H1 (cell line): ENCODE measurements around the gene IL5RA. TPM values are rescaled to one million over a fixed set of nuclear protein-coding genes. Genes with fewer than 3 reads are reported as not detected.

ENCODE experiments used
- CTCF ChIA-PET: fragments of 300-600 bp; sonication (Branson Sonifier 250); formaldehyde crosslinking; loops from one replicate; lab custom pipeline; 2021; ENCODE audit not compliant: partially characterized antibody; lab: Charles Lee
- POLR2A ChIA-PET: fragments of 300-600 bp; sonication (Branson Sonifier 250); formaldehyde crosslinking; loops from one replicate; lab custom pipeline; 2021; ENCODE audit warnings: inconsistent platforms; ENCODE audit not compliant: partially characterized antibody; lab: Charles Lee
- DNase-seq, 2 experiments: peaks; one replicate each; pipeline versions ENCODE4 v3.0.0 to v3.0.0-alpha.2; 2010 to 2022; ENCODE audit warnings: low spot score in 2 of 2, low read depth in 1 of 2, mixed read lengths in 1 of 2
- FAIRE-seq: peaks from 2 replicates; lab custom pipeline; 2011; peaks lifted over from hg19 to GRCh38; lab: Jason Lieb, UNC
- H2AFZ ChIP-seq: 2 replicates; pipeline ENCODE4 v1.8.1; 2012; ENCODE audit warnings: low read length, inconsistent platforms
- H2AK5ac ChIP-seq: 2 replicates; pipeline ENCODE4 v1.6.1; 2013; ENCODE audit warnings: low read depth, low read length
- H2BK120ac ChIP-seq: replicated peaks from 2 replicates; pipeline ENCODE3; 2013; ENCODE audit warnings: low read depth, low read length, inconsistent platforms
- H2BK12ac ChIP-seq: 2 replicates; pipeline ENCODE4 v1.6.1; 2013; ENCODE audit warnings: low read depth, low read length
- H2BK15ac ChIP-seq: 2 replicates; pipeline ENCODE4 v1.6.1; 2013; ENCODE audit warnings: low read length
- H2BK20ac ChIP-seq: 2 replicates; pipeline ENCODE4 v1.6.1; 2013; ENCODE audit warnings: low read length
- H2BK5ac ChIP-seq: 2 replicates; pipeline ENCODE4 v1.6.1; 2013; ENCODE audit warnings: low read depth, low read length
- H3K14ac ChIP-seq: 2 replicates; pipeline ENCODE4 v1.6.1; 2013; ENCODE audit warnings: inconsistent platforms; ENCODE audit not compliant: insufficient read length
- H3K18ac ChIP-seq: 2 replicates; pipeline ENCODE4 v1.6.1; 2013; ENCODE audit warnings: low read length; ENCODE audit errors: extremely low read depth
- H3K23ac ChIP-seq: 2 replicates; pipeline ENCODE4 v1.6.1; 2013; ENCODE audit warnings: inconsistent platforms; ENCODE audit not compliant: insufficient read length
- H3K23me2 ChIP-seq: 2 replicates; pipeline ENCODE4 v1.6.1; 2013; ENCODE audit warnings: low read depth, low read length
- H3K27ac ChIP-seq: 2 replicates; pipeline ENCODE4 v1.6.1; 2011; ENCODE audit warnings: low read depth, low read length, inconsistent platforms
- H3K27me3 ChIP-seq, 4 experiments: replicated peaks in 1 of 4; 1 replicate in 1 of 4; 2 replicates in 3 of 4; pipeline versions ENCODE4 v1.6.1 to v1.8.1; 2011 to 2013; ENCODE audit warnings: low read length in 3 of 4, mild to moderate bottlenecking in 3 of 4, inconsistent platforms in 2 of 4, mixed read lengths in 2 of 4, moderate library complexity in 1 of 4; ENCODE audit not compliant: control insufficient read depth in 3 of 4, insufficient read depth in 3 of 4; ENCODE audit errors: extremely low read depth in 1 of 4
- H3K36me3 ChIP-seq, 4 experiments: 2 replicates each; pipeline versions ENCODE4 v1.6.1 to v1.8.1; 2011 to 2013; ENCODE audit warnings: mild to moderate bottlenecking in 4 of 4, low read length in 3 of 4, moderate library complexity in 2 of 4, control low read depth in 1 of 4, inconsistent platforms in 1 of 4; ENCODE audit not compliant: insufficient read depth in 4 of 4, control insufficient read depth in 2 of 4
- H3K4ac ChIP-seq: replicated peaks from 2 replicates; pipeline ENCODE3; 2013; ENCODE audit warnings: low read length, low read depth, mixed read lengths, inconsistent platforms; ENCODE audit not compliant: insufficient read length
- H3K4me1 ChIP-seq, 4 experiments: replicated peaks in 1 of 4; 1 replicate in 1 of 4; 2 replicates in 3 of 4; pipeline versions ENCODE4 v1.6.1 to v1.8.1; 2011 to 2013; ENCODE audit warnings: low read length in 3 of 4, inconsistent platforms in 2 of 4, mixed read lengths in 1 of 4; ENCODE audit not compliant: insufficient read depth in 4 of 4, control insufficient read depth in 3 of 4
- H3K4me2 ChIP-seq, 2 experiments: 2 replicates each; pipeline versions ENCODE4 v1.6.1 to v1.8.1; 2011 to 2013; ENCODE audit warnings: low read depth in 2 of 2, low read length in 2 of 2, control low read depth in 1 of 2, inconsistent platforms in 1 of 2, mild to moderate bottlenecking in 1 of 2; ENCODE audit not compliant: insufficient read depth in 1 of 2
- H3K4me3 ChIP-seq, 4 experiments: fragments of 200-600, 300-600 bp in 1 of 4; sonication (generic), shearing (Covaris generic), sonication (Bioruptor Twin) in 1 of 4; 2 replicates each; pipeline versions ENCODE4 v1.5.1 to v1.8.1; 2011 to 2016; ENCODE audit warnings: low read length in 4 of 4, low read depth in 3 of 4, control low read depth in 2 of 4, inconsistent platforms in 2 of 4, mild to moderate bottlenecking in 2 of 4, mixed read lengths in 1 of 4, moderate library complexity in 1 of 4; ENCODE audit not compliant: insufficient read depth in 2 of 4; ENCODE audit errors: extremely low read depth in 1 of 4
- H3K56ac ChIP-seq: replicated peaks from 2 replicates; pipeline ENCODE3; 2013; ENCODE audit warnings: low read depth, mild to moderate bottlenecking, mixed read lengths, low read length, inconsistent platforms; ENCODE audit not compliant: insufficient read length
- H3K79me1 ChIP-seq: 2 replicates; pipeline ENCODE4 v1.6.1; 2013; ENCODE audit warnings: low read depth, low read length, control low read depth
- H3K79me2 ChIP-seq, 2 experiments: 2 replicates each; pipeline versions ENCODE4 v1.6.1 to v1.8.1; 2012 to 2013; ENCODE audit warnings: low read length in 2 of 2, mild to moderate bottlenecking in 2 of 2, inconsistent platforms in 1 of 2; ENCODE audit not compliant: insufficient read depth in 2 of 2, control insufficient read depth in 1 of 2
- H3K9ac ChIP-seq, 4 experiments: replicated peaks in 1 of 4; 1 replicate in 1 of 4; 2 replicates in 3 of 4; pipeline versions ENCODE4 v1.6.1 to v1.8.1; 2011 to 2013; ENCODE audit warnings: low read depth in 3 of 4, low read length in 3 of 4, control low read depth in 2 of 4, mild to moderate bottlenecking in 2 of 4, moderate library complexity in 2 of 4, inconsistent platforms in 1 of 4; ENCODE audit errors: extremely low read depth in 1 of 4
- H3K9me3 ChIP-seq, 2 experiments: 2 replicates each; pipeline versions ENCODE4 v1.6.1 to v1.8.1; 2012 to 2013; ENCODE audit warnings: mild to moderate bottlenecking in 2 of 2, moderate library complexity in 2 of 2, control low read depth in 1 of 2, inconsistent platforms in 1 of 2, low read depth in 1 of 2, low read length in 1 of 2, mixed read lengths in 1 of 2; ENCODE audit not compliant: insufficient read depth in 2 of 2
- H4K20me1 ChIP-seq, 2 experiments: replicated peaks in 1 of 2; 2 replicates each; pipeline versions ENCODE3 to v1.8.1; 2011 to 2013; ENCODE audit warnings: inconsistent platforms in 2 of 2, low read length in 2 of 2, mild to moderate bottlenecking in 1 of 2; ENCODE audit not compliant: insufficient read depth in 2 of 2, control insufficient read depth in 1 of 2
- H4K5ac ChIP-seq: 2 replicates; pipeline ENCODE4 v1.6.1; 2013; ENCODE audit warnings: low read length, low read depth, mixed read lengths, inconsistent platforms; ENCODE audit not compliant: insufficient read length
- H4K8ac ChIP-seq: 2 replicates; pipeline ENCODE4 v1.8.0; 2013; ENCODE audit warnings: mild to moderate bottlenecking, moderate library complexity, low read length, inconsistent platforms; ENCODE audit not compliant: insufficient read depth; ENCODE audit errors: extremely low read depth
- H4K91ac ChIP-seq: replicated peaks from 2 replicates; pipeline ENCODE3; 2013; ENCODE audit warnings: low read length, mixed read lengths, inconsistent platforms; ENCODE audit not compliant: insufficient read length
- ASH2L ChIP-seq: fragments of 200-600, 300-600 bp; sonication (generic); IDR thresholded peaks from one replicate; pipeline ENCODE4 v1.7.1; 2017; ENCODE audit warnings: low read length
- BRCA1 ChIP-seq: IDR thresholded peaks from 2 replicates; pipeline ENCODE4 v1.6.1; 2012; ENCODE audit warnings: low read depth, low read length, improper control_type of control experiment
- WGBS, 2 experiments: shearing (Covaris generic) in 1 of 2; methylation state at CpG; one replicate each; pipeline versions ENCODE4 v1.1.6 to v1.1.7; 2013 to 2015; ENCODE audit warnings: low lambda C conversion rate in 2 of 2, mixed read lengths in 2 of 2, inconsistent platforms in 1 of 2, low coverage in 1 of 2, missing lambda C conversion rate in 1 of 2; ENCODE audit not compliant: insufficient replicate concordance in 2 of 2, insufficient coverage in 1 of 2, insufficient read length in 1 of 2; ENCODE audit errors: extremely low coverage in 1 of 2, missing lambda C conversion rate in 1 of 2; 5-methylcytosine and 5-hydroxymethylcytosine counted together
- polyA plus RNA-seq, 7 experiments: library from polyadenylated mRNA; depleted of rRNA in 3 of 7; stranded (reverse) in 5 of 7; unstranded in 2 of 7; fragments of >200 nt in 5 of 7; fragments of 200-250 nt in 2 of 7; gene quantifications; 1 replicate in 5 of 7; 2 replicates in 1 of 7; 4 replicates in 1 of 7; pipeline versions ENCODE4 v1.2.1 to v1.2.3, GENCODE V29; 2011 to 2013; ENCODE audit warnings: missing spikeins in 2 of 7, mixed read lengths in 2 of 7
- total RNA-seq: library from RNA; stranded (reverse); fragmentation: NEBNext Ultra II Directional; extraction: Animal tissue kit (Norgen Biotek cat#: 25700); gene quantifications from 2 replicates; pipeline ENCODE4 v1.2.1, GENCODE V29; 2021

Gene IL5RA
- total and polyA plus RNA-seq, 2 of the 8 experiments (the other 6 are each of a cell fraction or from before 2014, with no cell fraction given) = not detected

DNA sequence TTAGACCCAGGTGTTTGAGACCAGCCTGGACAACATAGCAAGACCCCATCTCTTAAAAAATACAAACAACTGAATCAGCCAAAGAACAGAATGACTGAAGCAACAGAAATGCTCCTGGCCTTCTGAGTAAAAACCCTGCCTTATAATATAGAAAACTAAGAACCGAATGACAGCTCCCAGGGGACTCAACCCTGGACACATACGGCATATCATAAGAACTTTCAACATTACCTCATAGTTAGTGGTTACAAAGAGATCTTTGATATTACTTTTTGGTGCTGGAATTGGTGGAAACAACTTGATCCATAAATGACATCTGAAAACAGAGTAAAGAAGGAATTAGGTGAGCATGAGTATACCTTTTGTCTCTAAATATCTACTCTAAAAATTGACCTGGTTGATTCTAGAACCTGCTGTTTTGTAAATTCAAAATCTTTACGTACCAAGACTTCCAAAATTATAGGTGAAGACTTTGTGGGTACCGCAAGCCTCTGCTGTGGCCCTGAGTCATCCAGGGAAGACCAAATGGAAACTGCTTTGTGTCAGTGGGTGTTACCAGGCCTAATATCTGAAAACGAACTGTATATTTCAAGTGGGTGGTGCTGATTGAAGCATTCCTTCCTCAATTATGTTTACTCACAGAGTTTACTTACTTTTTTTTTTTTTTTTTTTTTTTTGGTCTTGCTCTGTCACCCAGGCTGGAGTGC is 35.5 kb downstream of the IL5RA start:
- DNase-seq (no peak), FAIRE-seq (no peak)
- H3K9ac ChIP-seq = no peak overlapping the region
- no peaks in the 10 kb centered on the region for H4K20me1 ChIP-seq
- no peak overlapping the region for H4K5ac ChIP-seq
- H3K79me2 ChIP-seq = no peaks in the 10 kb centered on the region
- no peak overlapping the region for H2BK12ac ChIP-seq
- ChIA-PET POLR2A (no interaction called here), CTCF (interaction anchor here (0.6 to 1.5 kb wide), 2 partner anchors 11 to 25 kb away, joined by 3 read pairs; no protein-coding TSS in a partner anchor)
- no peak overlapping the region; a peak in 1 of 8 replicates for H3K4me3 ChIP-seq
- H4K8ac ChIP-seq = no peak overlapping the region
- TF ChIP-seq ASH2L (no peak), BRCA1 (no peak)
- H3K9me3 ChIP-seq = no peaks in the 10 kb centered on the region
- H3K23me2 ChIP-seq = no peaks in the 10 kb centered on the region
- no peak overlapping the region for H4K91ac ChIP-seq
- 90% methylated on average over 5 of the region's 5 CpGs; no CpG with 5 or more reads in 1 of the 2 experiments for WGBS, 2 experiments
- no peak overlapping the region for H3K14ac ChIP-seq
- no peaks in the 10 kb centered on the region for H3K79me1 ChIP-seq
- H3K27ac ChIP-seq = no peak overlapping the region
- H3K36me3 ChIP-seq = no peaks in the 10 kb centered on the region
- no peak overlapping the region for H2AFZ ChIP-seq
- no peak overlapping the region for H3K23ac ChIP-seq
- H3K56ac ChIP-seq = no peak overlapping the region
- H2BK5ac ChIP-seq = no peak overlapping the region
- no peak overlapping the region for H3K18ac ChIP-seq
- no peak overlapping the region for H2BK15ac ChIP-seq
- no peaks in the 10 kb centered on the region for H3K4me1 ChIP-seq
- H2BK120ac ChIP-seq = no peak overlapping the region
- no peak overlapping the region for H2AK5ac ChIP-seq
- no peaks in the 10 kb centered on the region for H3K27me3 ChIP-seq
- no peak overlapping the region for H2BK20ac ChIP-seq
- H3K4ac ChIP-seq = no peak overlapping the region
- no peak overlapping the region for H3K4me2 ChIP-seq
